Gastrocnemius medialis (tissue), 4 donors: ENCODE data around the gene DHDDS.

Experiments used
- POLR2A ChIP-seq, 2 donors: fragments of 450-650 bp; IDR thresholded peaks; one replicate each; pipeline ENCODE4 v1.6.1; 2017; ENCODE audit warnings: antibody characterized with exemption in 2 of 2, mild to moderate bottlenecking in 2 of 2, moderate library complexity in 2 of 2
- TF ChIP-seq, protein P1 (sequence below), 5 experiments: fragments of 450-650 bp in 3 of 5; fragments of 200-600 bp in 2 of 5; sonication (generic) in 2 of 5; IDR thresholded peaks in 4 of 5; conservative IDR thresholded peaks in 1 of 5; 1 replicate in 4 of 5; 2 replicates in 1 of 5; pipeline ENCODE4 v1.5.1; 2016 to 2019; ENCODE audit warnings: antibody characterized with exemption in 5 of 5, mild to moderate bottlenecking in 3 of 5, moderate library complexity in 3 of 5

- TF ChIP-seq, protein P1, sequence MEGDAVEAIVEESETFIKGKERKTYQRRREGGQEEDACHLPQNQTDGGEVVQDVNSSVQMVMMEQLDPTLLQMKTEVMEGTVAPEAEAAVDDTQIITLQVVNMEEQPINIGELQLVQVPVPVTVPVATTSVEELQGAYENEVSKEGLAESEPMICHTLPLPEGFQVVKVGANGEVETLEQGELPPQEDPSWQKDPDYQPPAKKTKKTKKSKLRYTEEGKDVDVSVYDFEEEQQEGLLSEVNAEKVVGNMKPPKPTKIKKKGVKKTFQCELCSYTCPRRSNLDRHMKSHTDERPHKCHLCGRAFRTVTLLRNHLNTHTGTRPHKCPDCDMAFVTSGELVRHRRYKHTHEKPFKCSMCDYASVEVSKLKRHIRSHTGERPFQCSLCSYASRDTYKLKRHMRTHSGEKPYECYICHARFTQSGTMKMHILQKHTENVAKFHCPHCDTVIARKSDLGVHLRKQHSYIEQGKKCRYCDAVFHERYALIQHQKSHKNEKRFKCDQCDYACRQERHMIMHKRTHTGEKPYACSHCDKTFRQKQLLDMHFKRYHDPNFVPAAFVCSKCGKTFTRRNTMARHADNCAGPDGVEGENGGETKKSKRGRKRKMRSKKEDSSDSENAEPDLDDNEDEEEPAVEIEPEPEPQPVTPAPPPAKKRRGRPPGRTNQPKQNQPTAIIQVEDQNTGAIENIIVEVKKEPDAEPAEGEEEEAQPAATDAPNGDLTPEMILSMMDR (IDR thresholded peaks at IDR 0.05 in 4 of 5, conservative IDR thresholded peaks at IDR 0.05 in 1 of 5) = no peak
- no peak for TF ChIP-seq POLR2A (IDR thresholded peaks at IDR 0.05)
Observed at GRCh38 chr1:26459148-26459547, 27.0 kb downstream of the DHDDS start.
